ACHN (cell line): ENCODE measurements around the gene PLK5.
"Not testable (repeated sequence)": the region's sequence is repeated elsewhere in the genome, so short reads cannot be mapped to it uniquely, and the experiment has no call there.

Experiments
- DNase-seq: peaks from one replicate; pipeline ENCODE4 v3.0.0-alpha.2; 2015
- in situ Hi-C: cut with HindIII; loops from 2 replicates; pipeline ENCODE4 v1.10.0; 2017; ENCODE audit warnings: low sequenced_read_pairs, low pct_ligation_motif_present, low pct_unique_long_range_greater_than_20kb

The PLK5 gene

DNA sequence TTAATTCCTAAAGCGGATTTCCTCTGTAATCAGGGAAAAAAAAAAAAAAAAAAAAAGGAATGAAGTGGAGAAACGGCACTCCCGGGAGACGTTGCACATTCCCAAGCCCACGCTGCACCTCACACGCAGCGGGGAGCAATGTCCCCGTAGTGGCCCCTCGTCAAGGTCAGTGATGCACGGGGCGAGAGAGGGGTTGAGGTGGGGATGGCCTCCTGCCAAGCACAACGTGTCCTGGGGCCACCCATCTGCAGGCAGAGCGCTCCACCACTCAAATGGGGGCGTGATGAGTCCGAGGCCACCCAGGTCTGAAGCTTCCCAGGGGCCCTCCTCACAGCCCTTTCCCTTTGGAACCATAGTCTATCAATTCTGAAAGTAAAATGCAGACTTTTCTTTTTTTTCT lies 15.1 kb downstream of the PLK5 start:
- in situ Hi-C loops: no loop called here
- DNase-seq: no peak

DNA sequence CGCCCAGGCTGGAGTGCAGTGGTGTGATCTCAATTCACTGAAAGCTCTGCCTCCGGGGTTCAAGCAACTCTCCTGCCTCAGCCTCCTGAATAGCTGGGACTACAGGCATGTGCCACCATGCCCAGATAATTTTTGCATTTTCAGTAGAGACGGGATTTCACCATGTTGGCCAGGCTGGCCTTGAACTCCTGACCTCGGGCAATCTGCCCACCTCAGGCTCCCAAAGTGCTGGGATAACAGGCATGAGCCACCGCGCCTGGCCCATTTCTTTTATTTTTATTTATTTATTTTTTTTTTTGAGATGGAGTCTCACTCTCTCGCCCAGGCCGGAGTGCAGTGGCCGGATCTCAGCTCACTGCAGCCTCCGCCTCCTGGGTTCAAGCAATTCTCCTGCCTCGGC lies 15.9 kb downstream of the PLK5 start:
- in situ Hi-C loops: not testable (repeated sequence)

DNA sequence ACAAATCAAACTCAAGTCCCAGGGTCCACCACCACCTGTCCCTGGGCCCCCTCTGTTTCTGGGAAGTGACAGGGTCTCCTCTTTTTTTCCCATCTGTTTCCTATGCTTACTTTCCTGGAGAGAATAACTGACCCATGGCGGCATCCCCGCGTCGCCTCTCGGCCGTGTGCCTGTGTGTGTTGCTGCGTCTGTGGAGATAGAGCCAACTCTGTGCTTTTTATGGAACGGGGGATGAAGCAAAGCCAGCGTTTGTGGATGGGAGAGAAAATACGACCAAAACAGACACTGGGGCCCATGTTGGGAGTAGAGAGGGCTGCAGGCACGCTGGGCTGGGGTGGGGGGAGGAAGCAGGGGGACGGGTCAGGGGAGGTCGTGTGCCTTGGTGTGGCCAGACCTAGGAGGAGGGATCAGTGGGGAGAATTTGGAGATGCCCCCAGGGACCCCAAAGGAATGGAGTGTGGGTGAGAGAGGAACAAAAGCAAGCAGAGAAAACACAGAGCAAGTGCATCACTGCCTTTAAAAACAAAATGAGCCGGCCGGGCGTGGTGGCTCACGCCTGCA lies 16.6 kb downstream of the PLK5 start:
- in situ Hi-C loops: no loop called here
- DNase-seq: no peak

More for the DNA sequence above, 15.9 kb downstream of the PLK5 start:
- not testable (repeated sequence) for DNase-seq

DNA sequence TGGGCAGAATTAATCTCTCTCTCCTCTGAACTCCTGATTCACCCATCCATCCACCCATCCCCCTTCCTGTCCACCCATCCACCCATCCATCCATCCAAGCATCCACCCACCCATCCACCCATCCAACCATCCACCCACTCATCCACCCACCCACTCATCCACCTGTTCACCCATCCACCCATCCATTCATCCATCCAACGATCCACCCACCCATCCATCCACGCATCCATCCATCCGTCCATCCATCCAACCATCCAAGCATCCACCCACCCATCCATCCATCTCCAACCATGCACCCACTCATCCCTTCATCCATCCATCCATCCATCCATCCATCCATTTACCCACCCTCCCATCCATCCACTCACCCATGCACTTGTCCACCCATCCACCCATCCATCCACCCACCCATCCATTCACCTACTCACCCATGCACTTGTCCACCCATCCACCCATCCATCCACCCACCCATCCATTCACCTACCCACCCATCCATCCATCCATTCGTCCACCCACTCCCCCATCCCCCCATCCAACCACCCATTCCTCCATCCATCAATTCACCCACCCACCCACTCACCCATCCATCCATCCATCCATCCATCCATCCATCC lies 25.6 kb downstream of the PLK5 start:
- DNase-seq: no peak
- in situ Hi-C loops: no loop called here

DNA sequence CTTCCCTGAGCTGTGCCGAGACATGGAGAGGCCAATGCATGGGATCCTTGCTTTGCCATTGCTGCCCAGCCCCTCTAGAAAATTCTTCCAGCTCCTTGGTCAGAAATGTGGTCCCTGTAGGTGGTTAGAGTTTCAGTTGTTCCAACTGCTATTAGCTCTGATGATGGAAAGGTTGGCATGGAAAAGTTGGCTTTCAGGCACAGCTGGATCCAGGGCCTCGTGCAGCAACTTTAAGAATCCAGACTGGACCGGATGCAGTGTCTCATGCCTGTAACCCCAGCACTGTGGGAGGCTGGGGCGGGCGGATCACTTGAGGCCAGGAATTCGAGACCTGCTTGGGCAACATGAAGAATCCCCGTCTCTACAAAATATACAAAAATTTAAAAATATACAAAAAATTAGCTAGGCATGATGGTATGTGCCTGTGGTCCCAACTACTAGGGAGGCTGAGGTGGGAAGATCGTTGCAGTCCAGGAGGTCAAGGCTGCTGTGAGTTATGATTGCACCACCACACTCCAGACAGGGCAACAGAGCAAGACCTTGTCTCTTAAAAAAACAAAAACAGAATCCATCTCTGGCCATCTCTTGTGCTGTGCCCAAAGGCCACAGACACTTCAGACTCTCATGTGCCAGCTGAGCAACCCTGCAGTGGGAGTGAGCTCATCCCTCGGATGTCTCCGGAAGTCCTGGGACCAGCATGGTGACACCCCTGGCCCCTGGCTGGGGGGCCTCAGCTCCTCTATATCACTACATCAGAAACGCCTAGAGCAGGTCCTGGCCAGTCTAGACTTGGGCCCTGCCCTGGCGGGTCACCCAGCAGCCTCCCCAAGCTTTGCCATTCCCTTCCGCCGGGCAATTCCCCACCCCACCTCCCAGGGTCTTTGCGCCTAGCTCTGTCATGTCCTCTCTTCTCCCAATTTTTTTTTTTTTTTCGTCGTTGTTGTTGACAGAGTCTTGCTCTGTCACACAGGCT lies 27.5 kb downstream of the PLK5 start:
- DNase-seq: no peak
- in situ Hi-C loops: no loop called here

DNA sequence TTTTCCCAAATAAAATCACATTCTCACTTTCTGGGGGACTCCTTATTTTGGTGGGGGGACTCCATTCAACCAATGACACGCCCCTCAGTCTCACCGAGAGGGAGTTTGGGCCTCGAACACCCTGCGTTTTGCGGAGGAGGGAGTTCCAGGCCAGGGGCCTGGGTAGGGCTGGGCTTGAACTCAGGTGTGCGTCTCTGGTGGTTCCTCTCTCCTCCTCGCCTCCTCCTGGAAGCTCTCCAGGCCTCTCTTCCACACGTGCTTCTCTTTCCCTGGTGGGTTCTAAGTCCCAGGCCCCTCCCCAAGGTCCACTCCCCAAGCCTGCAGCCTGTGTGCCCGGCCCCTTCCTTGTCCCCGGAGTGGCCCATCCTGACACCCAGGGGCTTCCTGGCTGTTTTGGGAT lies 29.5 kb downstream of the PLK5 start:
- no peak for DNase-seq
- in situ Hi-C loops: no loop called here

DNA sequence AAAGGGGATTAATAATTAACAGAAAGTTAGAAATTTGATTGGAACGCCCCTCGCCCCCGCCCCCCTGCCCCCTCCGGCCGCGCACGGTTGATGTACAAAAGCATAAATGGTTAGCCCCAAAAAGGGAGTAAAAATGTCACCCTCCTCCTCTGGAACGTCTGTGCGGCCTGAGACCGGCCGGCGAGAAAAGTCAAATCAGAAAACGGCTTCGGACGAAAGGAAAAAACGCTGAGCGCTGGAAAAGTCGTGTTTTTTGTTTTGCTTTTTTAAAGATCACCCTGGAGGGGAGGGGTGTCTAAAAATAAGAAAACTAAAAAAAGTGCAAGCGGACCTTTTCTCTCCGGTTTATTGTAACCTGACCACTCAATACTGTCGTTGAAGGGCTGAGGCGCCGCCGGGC lies 31.1 kb downstream of the PLK5 start:
- no peak for DNase-seq
- in situ Hi-C loops: no loop called here

DNA sequence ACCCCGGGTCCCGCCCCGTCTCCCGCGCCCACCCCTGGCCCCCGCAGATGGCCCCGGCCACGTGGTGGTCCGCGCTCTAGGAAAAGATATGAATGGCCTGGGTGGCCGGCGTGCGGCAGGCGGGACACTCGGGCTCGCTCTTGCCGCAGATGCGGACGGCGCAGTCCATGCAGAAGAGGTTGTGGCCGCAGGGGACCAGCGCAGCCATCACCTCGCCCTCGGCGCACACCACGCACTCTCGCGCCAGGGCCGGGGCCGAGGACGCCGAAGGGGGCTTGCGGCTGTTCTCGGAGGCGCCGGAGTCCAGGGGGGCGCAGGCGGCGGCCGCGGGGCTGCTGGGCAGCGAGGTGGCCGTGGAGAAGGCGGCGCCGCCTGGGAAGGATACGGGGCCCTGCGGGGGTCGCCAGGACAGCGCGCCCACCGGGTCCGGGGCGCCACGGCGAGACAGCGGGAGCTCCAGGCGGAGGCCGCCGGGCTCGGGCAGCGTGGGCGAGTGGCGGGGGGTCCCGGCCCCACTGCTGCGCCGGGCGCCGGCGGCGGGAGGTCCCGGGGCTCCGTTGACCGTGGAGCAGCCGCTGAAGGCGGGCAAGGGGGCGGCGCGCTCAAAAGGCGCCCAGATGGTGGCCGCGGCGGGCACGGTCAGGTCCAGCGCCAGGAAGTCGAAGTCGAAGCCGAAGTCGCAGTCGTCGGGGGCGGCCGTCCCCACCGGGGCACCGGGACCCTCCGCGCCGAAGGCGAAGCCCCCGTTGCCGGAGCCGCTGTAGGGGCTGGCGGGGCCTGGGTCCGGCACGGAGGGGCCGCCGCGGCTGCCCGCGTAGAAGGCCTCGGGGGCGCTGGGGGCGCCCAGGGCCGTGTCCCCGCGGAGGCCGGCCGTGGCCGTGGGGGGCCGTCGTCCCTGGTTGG lies 31.9 kb downstream of the PLK5 start:
- no peak for DNase-seq
- in situ Hi-C loops: no loop called here

DNA sequence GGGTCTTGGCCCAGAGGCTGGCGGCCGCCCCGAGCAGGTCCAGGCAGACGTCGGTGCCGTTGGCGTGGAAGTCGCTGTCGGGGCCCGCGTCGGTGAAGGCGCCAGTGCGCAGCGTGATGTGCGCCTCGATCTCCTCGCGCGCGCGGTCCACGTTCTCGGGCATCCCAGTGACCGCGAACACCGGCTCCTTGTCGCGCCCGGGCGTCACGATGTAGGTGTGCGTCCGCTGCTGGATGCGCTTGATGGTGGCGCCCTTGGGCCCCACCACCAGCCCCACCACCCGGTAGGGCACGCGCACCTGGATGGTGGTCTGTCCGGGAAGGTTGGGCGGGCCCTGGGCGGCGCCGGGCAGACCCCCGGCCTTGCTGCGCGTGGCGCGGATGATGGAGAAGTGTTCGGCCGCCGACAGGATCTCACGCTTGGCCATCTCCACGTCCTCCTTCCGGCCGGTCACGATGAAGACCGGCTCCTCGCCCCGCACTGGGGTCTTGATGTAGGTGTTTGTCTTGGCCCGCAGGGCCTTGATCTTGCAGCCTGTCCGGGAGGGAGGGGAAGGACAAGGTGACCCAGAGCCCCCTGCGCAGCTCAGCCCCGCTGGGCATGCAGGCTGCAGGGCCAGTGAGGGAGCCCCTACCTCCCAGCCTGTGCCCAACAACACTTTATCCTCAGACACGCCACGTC lies 32.7 kb downstream of the PLK5 start:
- no peak for DNase-seq
- in situ Hi-C loops: no loop called here

DNA sequence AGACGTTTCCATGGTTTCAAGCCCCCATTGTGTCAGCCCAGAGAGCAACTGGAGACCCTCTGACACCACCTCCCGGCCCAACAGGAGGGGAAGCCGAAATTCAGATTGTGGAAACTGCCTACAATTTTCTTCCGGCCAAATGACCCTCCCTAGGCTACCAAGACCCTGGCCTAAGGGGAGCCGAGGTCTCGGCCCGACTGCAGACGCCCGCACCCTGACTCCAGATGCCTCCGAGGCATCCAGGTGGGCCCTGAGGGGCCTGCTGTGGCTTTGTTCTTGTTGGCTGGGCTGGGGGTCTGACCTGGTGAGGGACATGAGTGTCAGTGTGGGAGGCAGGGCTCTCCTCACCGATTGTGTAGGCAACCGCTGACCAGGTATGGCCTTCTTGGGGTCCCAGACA lies 34.7 kb downstream of the PLK5 start:
- in situ Hi-C loops: no loop called here
- DNase-seq: no peak

DNA sequence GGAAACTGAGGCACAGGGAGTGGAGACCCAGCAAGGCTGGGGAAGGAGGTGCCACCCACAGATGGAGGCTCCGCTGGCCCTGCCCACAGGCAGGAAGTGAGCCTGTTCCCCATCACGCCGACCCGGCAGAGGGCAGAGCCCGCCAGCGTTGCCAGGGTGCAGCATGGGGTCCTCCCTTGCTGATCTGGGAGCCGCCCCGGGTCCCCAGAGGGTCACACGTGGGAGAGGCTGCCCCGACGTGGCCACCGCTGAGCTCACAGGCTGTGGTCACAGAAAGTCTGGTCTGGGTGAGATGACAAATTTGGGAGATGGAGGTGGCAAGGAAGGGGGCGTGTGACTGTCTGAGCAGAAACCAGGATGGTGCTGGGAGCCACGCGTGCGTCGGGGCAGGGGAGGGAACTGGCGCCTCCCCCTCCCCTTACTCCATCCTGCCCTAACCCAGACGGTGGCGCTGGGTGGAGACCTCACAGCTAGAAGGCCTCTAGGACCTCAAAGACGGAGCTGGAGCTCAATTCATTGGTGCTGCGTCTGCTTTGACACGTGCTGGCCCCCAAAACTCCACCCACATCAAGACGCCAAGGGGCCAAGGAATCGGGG lies 36.5 kb downstream of the PLK5 start:
- in situ Hi-C loops: no loop called here
- DNase-seq: no peak

DNA sequence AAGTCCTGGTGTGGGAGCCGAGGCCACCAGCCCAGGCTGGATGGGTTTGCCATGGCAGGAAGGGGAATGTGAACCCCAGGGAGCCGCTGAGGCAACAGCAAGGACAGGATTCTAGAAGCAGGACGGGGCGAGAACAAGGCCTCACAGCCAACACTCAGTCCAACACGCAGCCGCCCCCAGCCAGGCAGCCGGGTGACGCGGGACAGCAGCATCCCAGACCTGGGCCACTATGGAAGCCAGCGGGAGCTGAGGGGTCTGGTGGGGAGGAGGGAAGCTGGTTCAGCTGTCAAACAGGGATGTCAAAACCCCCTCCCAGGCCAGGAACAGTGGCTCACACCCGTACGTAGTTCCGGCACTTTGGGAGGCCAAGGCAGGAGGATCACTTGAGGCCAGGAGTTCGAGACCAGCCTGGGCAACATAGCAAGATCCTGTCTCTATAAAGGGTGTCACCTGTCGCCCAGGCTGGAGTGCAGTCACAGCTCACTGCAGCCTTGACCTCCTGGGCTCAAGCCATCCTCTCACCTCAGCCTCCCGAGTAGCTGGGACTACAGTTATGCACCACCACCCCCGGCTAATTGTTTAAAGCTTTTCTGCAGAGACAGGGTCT lies 37.5 kb downstream of the PLK5 start:
- no peak for DNase-seq
- in situ Hi-C loops: no loop called here

DNA sequence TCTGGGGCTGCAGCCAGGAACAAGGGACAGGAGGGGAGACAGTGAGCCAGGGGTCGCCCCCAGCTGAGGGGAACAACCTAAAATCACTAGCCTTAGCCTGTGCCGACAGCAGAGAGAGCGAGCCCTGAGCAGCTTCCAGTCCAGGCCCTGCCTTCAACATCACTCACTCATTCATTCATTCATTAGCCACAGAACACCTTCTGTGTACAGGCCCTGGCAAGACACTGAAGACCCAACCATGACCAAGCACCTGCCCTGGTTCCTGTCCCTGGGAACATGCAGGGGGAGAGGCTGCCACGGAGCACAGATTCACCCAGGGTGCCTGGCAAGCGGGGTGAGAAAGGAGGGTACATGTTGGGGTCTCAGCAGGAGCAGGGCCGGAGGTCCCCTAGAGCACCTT lies 39.4 kb downstream of the PLK5 start:
- in situ Hi-C loops: no loop called here

DNA sequence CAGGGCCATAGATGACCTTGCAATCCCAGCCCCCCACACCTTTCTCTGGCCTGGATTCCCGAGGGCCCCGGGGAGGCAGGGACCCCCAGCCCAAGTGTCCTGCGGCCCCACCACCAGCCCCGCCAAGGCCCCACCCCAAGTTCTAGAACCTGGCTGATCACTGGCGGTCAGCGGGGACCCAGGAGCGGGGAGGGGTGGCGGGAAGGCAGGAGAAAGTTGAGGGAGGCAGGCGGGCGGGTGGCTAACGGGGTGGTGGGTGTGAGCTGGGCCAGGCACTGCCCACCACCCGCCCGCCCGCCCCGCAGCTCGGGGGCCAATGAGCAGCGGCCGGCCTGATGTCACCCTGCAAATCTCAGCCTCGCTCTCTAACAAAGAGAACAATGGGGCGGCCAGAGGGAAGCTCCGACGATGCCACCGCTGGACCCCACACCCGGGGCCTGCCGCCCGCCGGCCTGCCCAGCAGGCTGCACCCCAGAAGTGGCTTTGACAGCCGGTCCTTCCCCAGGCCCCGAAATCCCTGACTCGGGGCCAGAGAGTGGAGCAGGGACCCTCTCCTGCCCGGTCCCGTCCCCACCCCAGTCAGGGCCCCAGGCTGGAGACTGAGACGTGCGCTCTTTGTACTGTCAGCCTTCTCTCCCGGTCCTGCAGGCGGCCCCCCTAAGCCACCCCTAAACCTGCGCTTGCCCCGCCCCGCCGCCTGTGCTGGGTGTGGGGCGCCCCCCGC lies 42.7 kb downstream of the PLK5 start:
- in situ Hi-C loops: no loop called here
- peak; percentile 81 for DNase-seq

More for the DNA sequence above, 39.4 kb downstream of the PLK5 start:
- DNase-seq: no peak

DNA sequence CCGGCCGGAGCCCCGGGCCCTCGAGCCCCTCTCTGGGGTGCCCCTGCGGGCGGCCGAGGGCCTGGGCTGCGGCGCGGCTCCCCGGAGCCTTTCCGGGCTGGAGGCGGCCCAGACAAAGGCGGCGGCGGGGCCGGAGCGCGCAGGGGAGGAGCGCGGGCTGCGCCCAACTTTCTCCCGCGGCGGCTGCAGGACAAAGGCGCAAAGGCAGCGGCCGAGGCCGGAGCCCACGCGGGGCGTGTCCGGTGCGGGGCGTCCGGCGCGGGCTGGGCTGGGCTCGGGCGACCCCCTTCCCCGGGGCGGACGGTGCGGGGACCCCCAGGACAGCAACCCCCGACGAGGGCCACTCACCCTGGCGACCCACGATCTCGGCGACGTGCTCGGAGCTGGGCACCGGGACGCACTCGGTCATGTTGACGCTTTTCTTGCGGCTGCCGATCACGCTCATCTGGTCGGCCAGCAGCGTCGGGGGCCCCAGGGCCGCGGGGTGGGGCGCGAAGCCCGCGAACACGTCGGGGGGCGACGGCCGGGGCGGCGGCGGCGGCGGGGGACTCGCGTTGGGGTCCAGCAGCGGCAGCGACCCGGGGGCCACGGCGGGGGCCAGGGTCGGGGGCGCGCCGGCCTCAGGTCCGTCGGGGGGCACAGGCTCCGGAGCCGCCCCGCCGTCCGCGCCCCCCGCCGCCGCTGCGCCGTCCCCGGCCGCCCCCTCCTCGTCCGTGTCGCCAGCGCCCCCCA lies 43.4 kb downstream of the PLK5 start:
- in situ Hi-C loops: no loop called here
- DNase-seq: peak; percentile 40

DNA sequence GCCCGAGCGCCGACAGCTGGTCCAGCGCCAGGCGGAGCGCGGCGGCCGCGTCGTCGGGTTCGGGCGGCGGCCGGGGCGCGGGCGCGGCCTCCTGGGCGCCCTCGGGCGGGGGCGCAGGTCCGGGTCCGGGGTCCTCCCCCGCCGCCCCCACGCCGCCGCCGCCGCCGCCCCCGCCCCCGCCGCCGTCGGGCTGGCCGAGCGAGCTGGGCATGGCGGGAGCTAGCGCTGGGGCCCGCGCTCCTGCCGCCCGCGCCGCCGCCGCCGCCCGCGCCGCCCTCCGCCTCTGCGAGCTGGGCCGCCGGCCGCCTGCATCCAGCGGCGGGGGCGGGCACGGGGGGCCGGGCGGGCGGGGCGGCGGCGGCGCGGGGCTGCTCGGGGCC lies 44.0 kb downstream of the PLK5 start:
- in situ Hi-C loops: no loop called here
- DNase-seq: no peak
